ENCODE measurements around the gene BUD31. TPM values are rescaled to one million over a fixed set of nuclear protein-coding genes. Genes with fewer than 3 reads are reported as not detected.

The BUD31 gene
- total and polyA plus RNA-seq, 9 of the 15 experiments (the other 6 are each of a cell fraction or from before 2014, with no cell fraction given) = 105 to 342 (median 247) TPM

DNA sequence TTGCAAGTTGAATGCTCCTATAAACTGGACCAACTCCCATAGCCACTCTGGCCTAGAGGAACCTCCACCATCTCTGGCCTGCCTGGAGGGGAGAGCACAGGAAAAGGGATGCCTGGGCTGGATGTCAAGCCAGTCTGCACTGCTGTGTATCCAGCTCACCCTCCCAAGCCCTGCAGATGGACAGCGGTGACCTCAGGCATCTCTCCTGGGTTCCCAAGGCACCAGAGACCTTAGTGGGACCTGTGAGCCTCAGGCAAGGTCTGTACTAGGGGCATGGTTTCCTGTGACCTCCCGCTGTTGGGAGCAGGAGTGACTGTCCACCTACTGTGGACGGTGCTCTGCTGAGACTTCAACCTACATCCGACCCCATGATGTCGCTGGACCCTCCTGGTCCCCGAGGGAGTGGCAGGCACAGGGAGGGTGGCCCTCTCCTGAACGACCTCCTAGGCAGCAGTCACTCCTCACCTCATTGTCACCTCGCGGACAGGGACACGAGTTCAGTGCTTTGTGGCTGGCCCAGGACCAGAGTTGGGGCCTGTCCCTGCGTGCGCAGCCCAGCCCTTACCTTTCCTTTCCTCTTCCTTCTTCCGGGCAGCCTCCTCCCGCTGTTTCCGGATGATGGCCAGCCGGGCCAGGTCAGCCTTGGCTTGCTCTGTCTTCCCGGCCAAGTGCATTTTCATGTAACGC lies 11.3 kb upstream of the BUD31 start (continued):
- peak; percentile 43 for TF ChIP-seq RBM22 (IDR thresholded peaks at IDR 0.05; ENCODE audit: low read depth, low read length, poor library complexity, severe bottlenecking)
- 0 out of 2 replicates have a peak, but pooled peaks have one; percentile 11 for TF ChIP-seq ZBED1 (IDR thresholded peaks at IDR 0.05)
- no peak for TF ChIP-seq RB1 (IDR thresholded peaks at IDR 0.05; ENCODE audit: low read depth)
- TF ChIP-seq TBP (optimal IDR thresholded peaks at IDR 0.05; ENCODE audit: low read depth, low read length) = no peak
- TF ChIP-seq CREBBP (IDR thresholded peaks at IDR 0.05; ENCODE audit: low read depth, low read length) = no peak
- TF ChIP-seq, protein P1, sequence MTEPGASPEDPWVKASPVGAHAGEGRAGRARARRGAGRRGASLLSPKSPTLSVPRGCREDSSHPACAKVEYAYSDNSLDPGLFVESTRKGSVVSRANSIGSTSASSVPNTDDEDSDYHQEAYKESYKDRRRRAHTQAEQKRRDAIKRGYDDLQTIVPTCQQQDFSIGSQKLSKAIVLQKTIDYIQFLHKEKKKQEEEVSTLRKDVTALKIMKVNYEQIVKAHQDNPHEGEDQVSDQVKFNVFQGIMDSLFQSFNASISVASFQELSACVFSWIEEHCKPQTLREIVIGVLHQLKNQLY (CRISPR knock-in tag; conservative IDR thresholded peaks at IDR 0.05) = peak in 1 of 2 experiments; percentile 58; a peak in 1 of 4 replicates
- no peak for TF ChIP-seq ZKSCAN1 (IDR thresholded peaks at IDR 0.05; ENCODE audit: low read depth, low read length)
- TF ChIP-seq CBX3 (IDR thresholded peaks at IDR 0.05; ENCODE audit: borderline replicate concordance in 1 of 2, low read length in 2 of 2) = no peak
- no peak for TF ChIP-seq U2AF1 (optimal IDR thresholded peaks at IDR 0.05; ENCODE audit: low read depth, low read length)
- TF ChIP-seq CHD1 (IDR thresholded peaks at IDR 0.05; ENCODE audit: low read length) = no peak
- TF ChIP-seq ARNT (IDR thresholded peaks at IDR 0.05) = no peak
- no peak for TF ChIP-seq ZC3H11A (IDR thresholded peaks at IDR 0.05; ENCODE audit: low read depth, low read length)
- peak; percentile 71 for TF ChIP-seq POLR2A (conservative IDR thresholded peaks at IDR 0.05)
- no peak for TF ChIP-seq ZNF12 (CRISPR knock-in tag; IDR thresholded peaks at IDR 0.05)
- TF ChIP-seq, protein P2, sequence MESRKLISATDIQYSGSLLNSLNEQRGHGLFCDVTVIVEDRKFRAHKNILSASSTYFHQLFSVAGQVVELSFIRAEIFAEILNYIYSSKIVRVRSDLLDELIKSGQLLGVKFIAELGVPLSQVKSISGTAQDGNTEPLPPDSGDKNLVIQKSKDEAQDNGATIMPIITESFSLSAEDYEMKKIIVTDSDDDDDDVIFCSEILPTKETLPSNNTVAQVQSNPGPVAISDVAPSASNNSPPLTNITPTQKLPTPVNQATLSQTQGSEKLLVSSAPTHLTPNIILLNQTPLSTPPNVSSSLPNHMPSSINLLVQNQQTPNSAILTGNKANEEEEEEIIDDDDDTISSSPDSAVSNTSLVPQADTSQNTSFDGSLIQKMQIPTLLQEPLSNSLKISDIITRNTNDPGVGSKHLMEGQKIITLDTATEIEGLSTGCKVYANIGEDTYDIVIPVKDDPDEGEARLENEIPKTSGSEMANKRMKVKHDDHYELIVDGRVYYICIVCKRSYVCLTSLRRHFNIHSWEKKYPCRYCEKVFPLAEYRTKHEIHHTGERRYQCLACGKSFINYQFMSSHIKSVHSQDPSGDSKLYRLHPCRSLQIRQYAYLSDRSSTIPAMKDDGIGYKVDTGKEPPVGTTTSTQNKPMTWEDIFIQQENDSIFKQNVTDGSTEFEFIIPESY (CRISPR knock-in tag; IDR thresholded peaks at IDR 0.05) = 0 out of 2 replicates have a peak, but pooled peaks have one; percentile 18
- no peak for TF ChIP-seq PRPF4 (IDR thresholded peaks at IDR 0.05; ENCODE audit: insufficient read depth, low read depth, low read length, poor library complexity, severe bottlenecking)
- TF ChIP-seq, protein P3, sequence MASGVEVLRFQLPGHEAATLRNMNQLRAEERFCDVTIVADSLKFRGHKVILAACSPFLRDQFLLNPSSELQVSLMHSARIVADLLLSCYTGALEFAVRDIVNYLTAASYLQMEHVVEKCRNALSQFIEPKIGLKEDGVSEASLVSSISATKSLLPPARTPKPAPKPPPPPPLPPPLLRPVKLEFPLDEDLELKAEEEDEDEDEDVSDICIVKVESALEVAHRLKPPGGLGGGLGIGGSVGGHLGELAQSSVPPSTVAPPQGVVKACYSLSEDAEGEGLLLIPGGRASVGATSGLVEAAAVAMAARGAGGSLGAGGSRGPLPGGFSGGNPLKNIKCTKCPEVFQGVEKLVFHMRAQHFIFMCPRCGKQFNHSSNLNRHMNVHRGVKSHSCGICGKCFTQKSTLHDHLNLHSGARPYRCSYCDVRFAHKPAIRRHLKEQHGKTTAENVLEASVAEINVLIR (CRISPR knock-in tag; IDR thresholded peaks at IDR 0.05) = no peak
- TF ChIP-seq POLR2G (IDR thresholded peaks at IDR 0.05; ENCODE audit: low read depth, low read length) = peak; percentile 75
- TF ChIP-seq GATAD2B (IDR thresholded peaks at IDR 0.05; ENCODE audit: borderline replicate concordance) = no peak
- TF ChIP-seq, protein P4, sequence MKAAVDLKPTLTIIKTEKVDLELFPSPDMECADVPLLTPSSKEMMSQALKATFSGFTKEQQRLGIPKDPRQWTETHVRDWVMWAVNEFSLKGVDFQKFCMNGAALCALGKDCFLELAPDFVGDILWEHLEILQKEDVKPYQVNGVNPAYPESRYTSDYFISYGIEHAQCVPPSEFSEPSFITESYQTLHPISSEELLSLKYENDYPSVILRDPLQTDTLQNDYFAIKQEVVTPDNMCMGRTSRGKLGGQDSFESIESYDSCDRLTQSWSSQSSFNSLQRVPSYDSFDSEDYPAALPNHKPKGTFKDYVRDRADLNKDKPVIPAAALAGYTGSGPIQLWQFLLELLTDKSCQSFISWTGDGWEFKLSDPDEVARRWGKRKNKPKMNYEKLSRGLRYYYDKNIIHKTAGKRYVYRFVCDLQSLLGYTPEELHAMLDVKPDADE (conservative IDR thresholded peaks at IDR 0.05; ENCODE audit: control insufficient read depth, low read depth, low read length) = no peak
- TF ChIP-seq, protein P5, sequence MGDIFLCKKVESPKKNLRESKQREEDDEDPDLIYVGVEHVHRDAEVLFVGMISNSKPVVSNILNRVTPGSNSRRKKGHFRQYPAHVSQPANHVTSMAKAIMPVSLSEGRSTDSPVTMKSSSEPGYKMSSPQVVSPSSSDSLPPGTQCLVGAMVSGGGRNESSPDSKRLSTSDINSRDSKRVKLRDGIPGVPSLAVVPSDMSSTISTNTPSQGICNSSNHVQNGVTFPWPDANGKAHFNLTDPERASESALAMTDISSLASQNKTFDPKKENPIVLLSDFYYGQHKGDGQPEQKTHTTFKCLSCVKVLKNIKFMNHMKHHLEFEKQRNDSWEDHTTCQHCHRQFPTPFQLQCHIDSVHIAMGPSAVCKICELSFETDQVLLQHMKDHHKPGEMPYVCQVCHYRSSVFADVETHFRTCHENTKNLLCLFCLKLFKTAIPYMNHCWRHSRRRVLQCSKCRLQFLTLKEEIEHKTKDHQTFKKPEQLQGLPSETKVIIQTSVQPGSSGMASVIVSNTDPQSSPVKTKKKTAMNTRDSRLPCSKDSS (IDR thresholded peaks at IDR 0.05; ENCODE audit: low read depth, partially characterized antibody) = no peak
- no peak for TF ChIP-seq MTF1 (CRISPR knock-in tag; IDR thresholded peaks at IDR 0.05; ENCODE audit: borderline replicate concordance)
